ENCODE results near the gene TTC12.

- no peak for TF ChIP-seq CTCF (IDR thresholded peaks at IDR 0.05)
- TF ChIP-seq POLR2A (IDR thresholded peaks at IDR 0.05) = no peak
Measured at GRCh38 chr11:113311536-113311935, 2.8 kb upstream of the TTC12 start.

Measured in body of pancreas (tissue), 4 donors.